Heart left ventricle (tissue), 16 donors: ENCODE measurements around the gene ENAH. TPM values are rescaled to one million over a fixed set of nuclear protein-coding genes. Genes with fewer than 3 reads are reported as not detected.

Experiments used
- ATAC-seq, 4 donors: fragments of 200-7000 bp; cut with Tn5 transposase; one replicate each; pipeline ENCODE4 v1.9.1; 2020 to 2022; ENCODE audit warnings: moderate library complexity in 4 of 4, mild to moderate bottlenecking in 3 of 4, moderate number of reproducible peaks in 1 of 4
- DNase-seq, 5 donors: peaks; one replicate each; pipeline ENCODE4 v3.0.0-alpha.2; 2020
- H3K27ac ChIP-seq, 12 donors: fragments of 200-600 bp; sonication (generic) in 4 of 12; one replicate each; pipeline versions ENCODE4 v1.5.0 to v1.8.0; 2016 to 2022; ENCODE audit warnings: mild to moderate bottlenecking in 2 of 12
- H3K27me3 ChIP-seq, 9 donors: fragments of 200-600 bp; sonication (generic) in 2 of 9; one replicate each; pipeline versions ENCODE4 v1.5.1 to v1.8.0; 2016 to 2022; ENCODE audit warnings: mild to moderate bottlenecking in 3 of 9
- H3K36me3 ChIP-seq, 9 donors: fragments of 200-600 bp; sonication (generic) in 2 of 9; one replicate each; pipeline versions ENCODE4 v1.5.0 to v1.8.0; 2018 to 2022; ENCODE audit warnings: mild to moderate bottlenecking in 2 of 9
- H3K4me1 ChIP-seq, 12 donors: fragments of 200-600 bp; sonication (generic) in 4 of 12; one replicate each; pipeline versions ENCODE4 v1.5.0 to v1.8.0; 2016 to 2022; ENCODE audit warnings: mild to moderate bottlenecking in 3 of 12
- H3K4me3 ChIP-seq, 12 donors: fragments of 200-600 bp; sonication (generic) in 4 of 12; one replicate each; pipeline versions ENCODE4 v1.5.0 to v1.8.0; 2017 to 2022; ENCODE audit warnings: mild to moderate bottlenecking in 9 of 12, moderate library complexity in 4 of 12
- H3K9me3 ChIP-seq, 12 donors: fragments of 200-600 bp; sonication (generic) in 4 of 12; one replicate each; pipeline versions ENCODE4 v1.5.0 to v1.8.0; 2016 to 2022; ENCODE audit warnings: mild to moderate bottlenecking in 1 of 12
- POLR2A ChIP-seq, 2 donors: fragments of 450-650 bp; IDR thresholded peaks; one replicate each; pipeline ENCODE4 v1.6.1; 2017; ENCODE audit warnings: antibody characterized with exemption in 2 of 2, mild to moderate bottlenecking in 2 of 2, moderate library complexity in 2 of 2
- WGBS, 4 donors: extraction: QIAGEN DNeasy Blood & Tissue Kit in 2 of 4; methylation state at CpG; one replicate each; pipeline versions ENCODE4 v1.1.5 to v1.1.7; 2013 to 2018; 5-methylcytosine and 5-hydroxymethylcytosine counted together
- intact Hi-C, 10 donors: fragments of 100-400 bp; cut with DNase I; formaldehyde crosslinking; loops; one replicate each; pipeline versions ENCODE4 v1.11.1 to v1.14.2; 2022
- polyA plus RNA-seq, 2 donors: library from polyadenylated mRNA; stranded (reverse); fragments of 200-250 nt; gene quantifications; one replicate each; pipeline ENCODE4 v1.2.3, GENCODE V29; 2013
- total RNA-seq, 9 donors: library from RNA; depleted of rRNA in 2 of 9; stranded (reverse); fragments of >200 nt in 2 of 9; fragmentation: NEBNext Ultra II Directional in 3 of 9; extraction: Animal tissue kit (Norgen Biotek cat#: 25700) in 3 of 9; gene quantifications; one replicate each; pipeline versions ENCODE4 v1.1.0 to v1.2.4, GENCODE V29; 2016 to 2023
- TF ChIP-seq, protein P1 (sequence below), 12 donors: fragments of 200-600 bp; sonication (generic) in 4 of 12; IDR thresholded peaks; one replicate each; pipeline versions ENCODE4 v1.5.0 to v1.8.0; 2018 to 2022; ENCODE audit warnings: antibody characterized with exemption in 12 of 12, mild to moderate bottlenecking in 5 of 12
- donor health status: ischemic (EF 13 %, LVEDD 7.1; RV severe dilation, severe dysfunction).
- donor health status: healthy with polysubstance abuse.
- donor health status: DM: no; HTN: yes; CAD: no.
- donor health status: DM: no; HTN: no; CAD: no.
- donor health status: ischemic (EF 25% LVEDD 6.9; RV normal size, moderate dysfunction).
- donor health status: ischemic (EF 25% LVEDD 5.7; RV mildly dilated, moderate dysfunction).
- donor health status: healthy.
- donor health status: DM: yes; HTN: yes; CAD: no.
- donor health status: ischemic (EF 35%, LVEDD 5.7; RV mildly dilated, moderate dysfunction).
- donor health status: nonischemic (EF 11% LVEDD 7.7; RV severe dilation, severe dysfunction).
- donor health status: DM: yes; HTN: yes; CAD: no.
- donor health status: PGD.
- donor health status: ischemic (EF 29% LVEDD 5.4; RV normal size, mild dysfunction).
- donor health status: nonischemic (EF 23%, LVEDD 6.1; RV moderate dilation, normal function).

The ENAH gene
- total and polyA plus RNA-seq, 11 donors = 17.0 to 183 (median 86.1) TPM

DNA sequence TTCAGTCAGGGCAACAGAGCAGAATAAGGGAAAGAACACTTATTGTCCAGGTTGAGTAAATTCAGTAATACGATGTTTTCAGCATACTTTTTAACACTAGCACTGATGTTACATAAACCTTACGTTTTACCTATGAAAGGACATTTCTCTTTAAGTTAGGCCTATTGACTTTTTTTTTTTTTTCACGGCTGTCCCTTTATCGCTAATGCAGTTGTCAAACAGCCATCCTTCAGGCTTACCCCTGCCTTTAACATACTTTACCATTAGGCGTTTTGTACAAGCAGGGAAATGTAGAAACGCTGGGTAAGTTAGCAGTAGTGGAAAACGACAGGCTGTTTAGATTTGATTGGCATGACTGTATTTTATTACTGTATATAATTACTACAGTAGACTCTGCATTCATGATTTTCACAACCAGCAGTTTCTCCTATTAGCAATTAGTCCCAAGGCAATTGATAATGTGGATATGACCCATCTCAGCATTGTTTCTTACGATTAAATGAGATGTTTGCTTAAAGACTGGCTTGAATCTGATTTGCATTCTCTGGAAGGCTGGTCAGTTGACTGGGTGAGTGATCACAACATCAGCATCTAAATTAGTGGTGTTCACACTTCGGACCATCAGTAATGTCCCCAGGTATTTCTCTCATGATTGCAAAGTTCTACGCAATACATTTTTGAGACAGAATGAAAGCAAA, 115.2 kb downstream of the ENAH start:
- H3K27me3 ChIP-seq = no peaks in the 10 kb centered on the region
- WGBS, 4 donors = 76 to 83% (median 80%) methylated on average over 10 of the region's 10 CpGs
- H3K27ac ChIP-seq = no peak overlapping the region
- H3K36me3 ChIP-seq = no peaks in the 10 kb centered on the region
- TF ChIP-seq, protein P1, sequence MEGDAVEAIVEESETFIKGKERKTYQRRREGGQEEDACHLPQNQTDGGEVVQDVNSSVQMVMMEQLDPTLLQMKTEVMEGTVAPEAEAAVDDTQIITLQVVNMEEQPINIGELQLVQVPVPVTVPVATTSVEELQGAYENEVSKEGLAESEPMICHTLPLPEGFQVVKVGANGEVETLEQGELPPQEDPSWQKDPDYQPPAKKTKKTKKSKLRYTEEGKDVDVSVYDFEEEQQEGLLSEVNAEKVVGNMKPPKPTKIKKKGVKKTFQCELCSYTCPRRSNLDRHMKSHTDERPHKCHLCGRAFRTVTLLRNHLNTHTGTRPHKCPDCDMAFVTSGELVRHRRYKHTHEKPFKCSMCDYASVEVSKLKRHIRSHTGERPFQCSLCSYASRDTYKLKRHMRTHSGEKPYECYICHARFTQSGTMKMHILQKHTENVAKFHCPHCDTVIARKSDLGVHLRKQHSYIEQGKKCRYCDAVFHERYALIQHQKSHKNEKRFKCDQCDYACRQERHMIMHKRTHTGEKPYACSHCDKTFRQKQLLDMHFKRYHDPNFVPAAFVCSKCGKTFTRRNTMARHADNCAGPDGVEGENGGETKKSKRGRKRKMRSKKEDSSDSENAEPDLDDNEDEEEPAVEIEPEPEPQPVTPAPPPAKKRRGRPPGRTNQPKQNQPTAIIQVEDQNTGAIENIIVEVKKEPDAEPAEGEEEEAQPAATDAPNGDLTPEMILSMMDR (IDR thresholded peaks at IDR 0.05) = no peak
- no peak for TF ChIP-seq POLR2A (IDR thresholded peaks at IDR 0.05)
- H3K9me3 ChIP-seq = no peaks in the 10 kb centered on the region
- intact Hi-C loops = no loop called here
- H3K4me3 ChIP-seq = no peak overlapping the region
- DNase-seq (no peak), ATAC-seq (no peak)
- H3K4me1 ChIP-seq = peaks cover 0 to 37% (median 7%) of the 10 kb centered on the region in 12 donors

DNA sequence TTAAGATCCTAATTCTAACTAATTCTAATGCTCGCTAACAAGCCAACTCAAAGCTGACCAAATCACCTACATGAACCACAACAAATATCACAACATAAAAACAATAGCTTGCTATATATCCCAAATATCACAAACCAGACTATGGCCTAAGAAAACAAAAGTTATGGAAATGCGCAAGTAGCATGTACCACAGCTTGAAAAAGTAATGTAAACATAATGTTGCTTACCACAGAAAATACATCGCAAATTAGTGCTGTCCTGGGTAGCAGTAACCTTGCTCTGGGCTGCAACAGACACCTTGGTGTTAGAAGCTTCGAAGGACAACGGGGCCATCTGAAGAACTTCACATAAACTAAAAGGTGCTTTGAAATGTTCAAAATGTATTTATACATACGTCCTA, 117.6 kb downstream of the ENAH start:
- H3K4me3 ChIP-seq = no peak overlapping the region
- peaks cover 0 to 29% (median 7%) of the 10 kb centered on the region in 12 donors for H3K4me1 ChIP-seq
- TF ChIP-seq POLR2A (IDR thresholded peaks at IDR 0.05) = no peak
- TF ChIP-seq, protein P1 (IDR thresholded peaks at IDR 0.05) = no peak
- H3K9me3 ChIP-seq = no peaks in the 10 kb centered on the region
- intact Hi-C loops = no loop called here
- peaks cover 0 to 2% (median 0%) of the 10 kb centered on the region in 9 donors for H3K36me3 ChIP-seq
- DNase-seq = no peak
- H3K27me3 ChIP-seq = no peaks in the 10 kb centered on the region
- ATAC-seq = no peak
- H3K27ac ChIP-seq = no peak overlapping the region
- 91 to 97% (median 95%) methylated on average over 6 of the region's 6 CpGs for WGBS, 4 donors

DNA sequence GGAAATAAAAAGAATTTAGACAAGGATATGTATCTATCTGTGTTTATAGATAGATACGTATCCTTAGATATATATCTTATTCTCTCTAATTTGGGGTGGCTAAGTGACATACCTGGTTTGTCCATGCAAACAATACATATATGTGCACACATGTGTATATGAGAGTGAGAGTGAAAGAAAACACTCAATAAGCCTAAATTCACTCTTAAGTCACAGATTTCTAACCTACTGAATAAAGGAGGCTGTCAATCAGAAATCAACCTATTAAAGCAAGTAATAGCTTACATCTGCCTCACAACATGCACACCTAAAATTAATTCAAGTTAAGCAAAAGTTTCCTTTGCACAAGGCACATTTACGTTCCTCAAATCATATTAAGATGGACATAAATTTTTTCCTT, 118.2 kb downstream of the ENAH start:
- 90 to 95% (median 92%) methylated on average over 2 of the region's 2 CpGs for WGBS, 4 donors
- ATAC-seq = no peak
- DNase-seq = no peak
- Histone ChIP-seq H3K27ac (no peak overlapping the region), H3K36me3 (peaks cover 0 to 7% (median 1%) of the 10 kb centered on the region in 9 donors), H3K4me1 (peaks cover 0 to 28% (median 7%) of the 10 kb centered on the region in 12 donors), H3K27me3 (no peaks in the 10 kb centered on the region), H3K4me3 (no peak overlapping the region), H3K9me3 (no peaks in the 10 kb centered on the region)
- TF ChIP-seq, protein P1 (IDR thresholded peaks at IDR 0.05) = no peak
- intact Hi-C loops = no loop called here

DNA sequence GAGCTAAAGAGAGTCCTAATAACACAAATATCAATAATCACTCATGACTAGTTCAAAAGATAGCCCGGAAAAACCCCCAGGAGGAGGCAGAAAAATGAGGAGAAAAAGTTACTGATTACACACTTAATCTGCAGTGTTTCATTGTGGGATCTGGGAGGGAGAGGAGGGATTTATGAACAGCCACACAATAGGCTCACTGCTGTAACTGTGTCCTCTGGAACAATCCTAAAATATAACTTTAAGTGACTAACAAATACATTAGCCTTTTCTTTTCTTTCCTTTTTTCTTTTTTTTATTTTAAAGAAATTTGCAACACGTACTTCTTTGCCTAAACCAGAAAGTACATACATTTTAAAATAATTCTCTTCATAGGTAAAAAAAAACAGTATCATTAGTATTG, 118.8 kb downstream of the ENAH start:
- ATAC-seq = peak in 1 of 4 donors; percentile 64
- no peaks in the 10 kb centered on the region for H3K9me3 ChIP-seq
- no peak overlapping the region for H3K27ac ChIP-seq
- 84 to 90% (median 86%) methylated on average over 2 of the region's 2 CpGs for WGBS, 4 donors
- peaks cover 0 to 13% (median 3%) of the 10 kb centered on the region in 9 donors for H3K36me3 ChIP-seq
- TF ChIP-seq, protein P1 (IDR thresholded peaks at IDR 0.05) = no peak
- TF ChIP-seq POLR2A (IDR thresholded peaks at IDR 0.05) = no peak
- H3K27me3 ChIP-seq = no peaks in the 10 kb centered on the region
- intact Hi-C loops = no loop called here
- H3K4me1 ChIP-seq = peaks cover 0 to 23% (median 5%) of the 10 kb centered on the region in 12 donors
- no peak overlapping the region for H3K4me3 ChIP-seq
- DNase-seq = no peak
